VCaP (cell line): ENCODE measurements around the gene C22orf15.

Source experiments
- H3K27ac ChIP-seq: fragments of 450-650 bp; 2 replicates; pipeline ENCODE4 v1.5.1; 2017
- TF ChIP-seq, protein P1 (sequence below): fragments of 450-650 bp; conservative IDR thresholded peaks from 2 replicates; pipeline ENCODE4 v1.5.1; 2017; ENCODE audit warnings: mild to moderate bottlenecking, moderate library complexity

C22orf15 gene

DNA sequence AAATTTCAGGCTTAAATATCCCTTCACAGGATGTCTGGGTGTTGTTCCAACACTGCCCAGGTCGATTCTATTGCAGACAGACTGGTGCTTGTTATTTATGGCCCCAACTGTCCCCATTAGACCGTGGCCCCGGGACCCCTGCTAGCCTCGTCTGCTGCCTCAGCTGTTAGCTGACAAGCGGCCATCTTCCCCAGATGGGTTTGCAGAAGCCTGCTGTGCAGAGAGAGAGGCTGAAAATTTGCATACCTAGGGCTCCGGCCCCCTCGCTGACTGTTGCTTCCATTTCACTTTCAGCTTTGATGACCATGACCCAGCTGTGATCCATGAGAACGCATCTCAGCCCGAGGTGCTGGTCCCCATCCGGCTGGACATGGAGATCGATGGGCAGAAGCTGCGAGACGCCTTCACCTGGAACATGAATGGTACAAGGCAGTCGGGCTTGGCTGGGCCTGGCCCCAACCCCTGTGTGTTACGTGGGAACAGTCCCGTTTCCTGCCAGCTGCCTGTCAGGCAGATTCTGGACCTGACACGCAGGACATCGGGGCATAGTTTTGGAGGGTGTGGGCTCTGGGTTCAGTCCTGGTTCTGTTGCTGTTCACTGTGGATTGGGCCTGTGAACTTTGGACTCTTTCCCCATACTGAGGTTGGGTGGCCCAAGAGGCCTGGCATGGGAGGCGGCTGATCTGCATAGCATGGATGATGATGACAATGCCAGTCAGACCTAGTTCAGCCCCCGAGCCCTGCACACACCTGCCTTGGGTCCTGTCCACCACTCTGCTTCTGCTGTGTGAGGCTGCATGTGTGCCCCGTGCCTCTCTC lies 40.4 kb downstream of the C22orf15 start:
- TF ChIP-seq, protein P1, sequence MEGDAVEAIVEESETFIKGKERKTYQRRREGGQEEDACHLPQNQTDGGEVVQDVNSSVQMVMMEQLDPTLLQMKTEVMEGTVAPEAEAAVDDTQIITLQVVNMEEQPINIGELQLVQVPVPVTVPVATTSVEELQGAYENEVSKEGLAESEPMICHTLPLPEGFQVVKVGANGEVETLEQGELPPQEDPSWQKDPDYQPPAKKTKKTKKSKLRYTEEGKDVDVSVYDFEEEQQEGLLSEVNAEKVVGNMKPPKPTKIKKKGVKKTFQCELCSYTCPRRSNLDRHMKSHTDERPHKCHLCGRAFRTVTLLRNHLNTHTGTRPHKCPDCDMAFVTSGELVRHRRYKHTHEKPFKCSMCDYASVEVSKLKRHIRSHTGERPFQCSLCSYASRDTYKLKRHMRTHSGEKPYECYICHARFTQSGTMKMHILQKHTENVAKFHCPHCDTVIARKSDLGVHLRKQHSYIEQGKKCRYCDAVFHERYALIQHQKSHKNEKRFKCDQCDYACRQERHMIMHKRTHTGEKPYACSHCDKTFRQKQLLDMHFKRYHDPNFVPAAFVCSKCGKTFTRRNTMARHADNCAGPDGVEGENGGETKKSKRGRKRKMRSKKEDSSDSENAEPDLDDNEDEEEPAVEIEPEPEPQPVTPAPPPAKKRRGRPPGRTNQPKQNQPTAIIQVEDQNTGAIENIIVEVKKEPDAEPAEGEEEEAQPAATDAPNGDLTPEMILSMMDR: no peak
- H3K27ac ChIP-seq: no peak overlapping the region

DNA sequence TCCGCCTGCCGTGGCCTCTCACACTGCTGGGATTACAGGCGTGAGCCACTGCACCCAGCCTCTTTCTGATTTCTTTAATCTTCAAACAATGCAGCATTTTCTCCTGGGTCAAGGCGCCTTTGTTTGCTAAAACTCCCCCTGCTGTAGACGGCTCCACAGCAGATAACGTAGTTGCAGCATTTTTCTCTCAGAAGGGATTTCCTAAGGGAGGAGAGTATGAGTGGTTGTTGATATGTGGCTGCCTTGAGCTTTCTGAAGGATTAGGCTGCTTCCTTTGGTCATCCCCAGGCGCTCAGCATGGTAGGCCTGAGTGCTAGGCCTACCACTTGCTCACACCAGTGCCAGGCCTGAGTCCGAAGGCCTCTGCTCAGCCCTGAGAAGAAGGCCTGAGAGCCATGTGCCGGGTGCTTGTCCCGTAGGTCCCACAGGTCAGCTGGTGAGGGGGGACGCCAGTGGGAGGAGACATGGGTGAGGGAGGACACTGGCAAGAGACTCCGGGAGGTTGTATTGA lies 42.0 kb downstream of the C22orf15 start:
- TF ChIP-seq, protein P1: no peak
- H3K27ac ChIP-seq: no peak overlapping the region

DNA sequence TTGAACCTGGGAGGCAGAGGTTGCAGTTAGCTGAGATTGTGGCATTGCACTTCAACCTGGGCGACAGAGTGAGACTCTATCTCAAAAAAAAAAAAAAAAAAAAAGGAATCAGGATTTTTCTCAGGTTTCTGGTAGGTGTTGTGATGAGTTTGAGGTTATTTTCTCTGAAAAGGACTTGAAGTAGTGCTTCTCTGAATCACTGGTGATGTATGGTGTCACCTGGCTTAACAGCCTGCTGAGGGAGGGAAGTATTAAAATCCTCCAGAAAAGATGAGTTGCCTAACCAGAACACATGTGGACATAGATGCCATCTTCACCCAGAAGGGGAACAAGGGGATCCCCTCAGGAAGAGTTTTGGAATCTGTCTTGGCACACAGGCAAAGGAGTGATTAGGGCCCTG lies 44.0 kb downstream of the C22orf15 start:
- TF ChIP-seq, protein P1: no peak
- H3K27ac ChIP-seq: no peak overlapping the region

DNA sequence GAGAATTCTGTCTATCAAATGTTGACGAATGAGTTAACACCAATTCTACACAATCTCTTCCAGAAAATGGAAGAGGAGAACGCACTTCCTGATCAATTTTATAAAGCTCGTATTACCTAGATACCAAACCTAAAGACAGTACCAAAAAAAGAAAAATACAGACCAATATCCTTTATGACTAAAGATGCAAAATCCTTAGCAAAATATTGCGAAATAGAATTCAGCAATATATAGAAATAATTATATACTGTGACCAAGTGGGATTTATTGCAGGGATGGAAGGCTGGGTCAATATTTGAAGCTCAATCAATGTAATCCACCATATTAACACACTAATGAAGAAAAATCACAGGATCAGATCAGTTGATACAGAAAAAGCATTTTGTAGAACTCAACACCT lies 49.6 kb downstream of the C22orf15 start:
- TF ChIP-seq, protein P1: no peak
- no peak overlapping the region for H3K27ac ChIP-seq
